GM23248 (cell line): Measurements from ENCODE around the gene MTREX. TPM values are rescaled to one million over a fixed set of nuclear protein-coding genes. Genes with fewer than 3 reads are reported as not detected.
A peak's percentile ranks its signal among the peaks of the same experiment; 100 is the strongest.

Experiments used
- DNase-seq: peaks from one replicate; pipeline ENCODE4 v3.0.0-alpha.2; 2015
- H2AFZ ChIP-seq: fragments of 200-600 bp; sonication (generic); 2 replicates; pipeline ENCODE4 v1.6.1; 2016; ENCODE audit warnings: antibody characterized with exemption
- H3F3A ChIP-seq: fragments of 200-600 bp; sonication (generic); 2 replicates; pipeline ENCODE4 v1.6.1; 2016; ENCODE audit warnings: mild to moderate bottlenecking, antibody characterized with exemption, mixed run types; ENCODE audit not compliant: insufficient read depth
- H3K27ac ChIP-seq: fragments of 200-600 bp; sonication (generic); 2 replicates; pipeline ENCODE4 v1.5.1; 2016; ENCODE audit warnings: mild to moderate bottlenecking
- H3K27me3 ChIP-seq: fragments of 200-600 bp; sonication (generic); replicated peaks from 2 replicates; pipeline ENCODE4 v1.6.1; 2016; ENCODE audit warnings: mild to moderate bottlenecking; ENCODE audit not compliant: insufficient read depth
- H3K36me3 ChIP-seq: fragments of 200-600 bp; sonication (generic); 2 replicates; pipeline ENCODE4 v1.6.1; 2016; ENCODE audit warnings: low read depth, mild to moderate bottlenecking
- H3K4me1 ChIP-seq: fragments of 200-600 bp; sonication (generic); 2 replicates; pipeline ENCODE4 v1.6.1; 2016; ENCODE audit warnings: mild to moderate bottlenecking; ENCODE audit not compliant: insufficient read depth
- H3K4me2 ChIP-seq: fragments of 200-600 bp; sonication (generic); one replicate; pipeline ENCODE4 v1.6.1; 2016; ENCODE audit warnings: mild to moderate bottlenecking; ENCODE audit not compliant: unreplicated experiment
- H3K4me3 ChIP-seq: fragments of 200-600 bp; sonication (generic); 2 replicates; pipeline ENCODE4 v1.5.1; 2016; ENCODE audit warnings: mild to moderate bottlenecking
- H3K79me2 ChIP-seq: fragments of 200-600 bp; sonication (generic); 2 replicates; pipeline ENCODE4 v1.6.1; 2016; ENCODE audit warnings: mild to moderate bottlenecking; ENCODE audit not compliant: insufficient read depth
- H3K9ac ChIP-seq: fragments of 200-600 bp; sonication (generic); 2 replicates; pipeline ENCODE4 v1.6.1; 2016; ENCODE audit warnings: mild to moderate bottlenecking
- H3K9me2 ChIP-seq: fragments of 200-600 bp; sonication (generic); 2 replicates; pipeline ENCODE4 v1.6.1; 2016; ENCODE audit warnings: mixed run types, mild to moderate bottlenecking, moderate library complexity; ENCODE audit not compliant: insufficient read depth
- H3K9me3 ChIP-seq: fragments of 200-600 bp; sonication (generic); one replicate; pipeline ENCODE4 v1.6.1; 2017; ENCODE audit warnings: low read depth
- H4K20me1 ChIP-seq: fragments of 200-600 bp; sonication (generic); 2 replicates; pipeline ENCODE4 v1.6.0; 2016; ENCODE audit not compliant: insufficient read depth
- EZH2 ChIP-seq: fragments of 200-600 bp; sonication (generic); IDR thresholded peaks from 2 replicates; pipeline ENCODE4 v1.6.1; 2018; ENCODE audit warnings: antibody characterized with exemption, mild to moderate bottlenecking; ENCODE audit not compliant: insufficient read depth, poor library complexity, severe bottlenecking
- EZH2phosphoT487 ChIP-seq: fragments of 200-600 bp; sonication (generic); IDR thresholded peaks from 2 replicates; pipeline ENCODE4 v1.6.1; 2018; ENCODE audit warnings: antibody characterized with exemption, moderate library complexity, mild to moderate bottlenecking, low read depth; ENCODE audit not compliant: insufficient read depth
- WGBS, 2 experiments: methylation state at CpG; one replicate each; pipeline ENCODE4 v1.1.6; 2015 to 2017; ENCODE audit warnings: low lambda C conversion rate in 2 of 2, low coverage in 1 of 2; ENCODE audit errors: missing lambda C conversion rate in 2 of 2; 5-methylcytosine and 5-hydroxymethylcytosine counted together
- in situ Hi-C: fragments of 300-500 bp; cut with MboI; formaldehyde crosslinking; loops from 2 replicates; pipeline ENCODE4 v1.15.0; 2020
- polyA plus RNA-seq: library from polyadenylated mRNA; unstranded; fragments of >200 nt; fragmentation: Nextera tagmentation; extraction: Ambion mirVana; gene quantifications from 2 replicates; pipeline ENCODE4 v1.2.1, GENCODE V29; 2016
- total RNA-seq: library from RNA; depleted of rRNA; stranded (reverse); fragments of >200 nt; shearing (Covaris generic); gene quantifications from 2 replicates; pipeline ENCODE4 v1.2.3, GENCODE V29; 2014

The MTREX gene
- total and polyA plus RNA-seq, 2 experiments from 2014 or later, result 26.4 to 41.4 TPM

DNA sequence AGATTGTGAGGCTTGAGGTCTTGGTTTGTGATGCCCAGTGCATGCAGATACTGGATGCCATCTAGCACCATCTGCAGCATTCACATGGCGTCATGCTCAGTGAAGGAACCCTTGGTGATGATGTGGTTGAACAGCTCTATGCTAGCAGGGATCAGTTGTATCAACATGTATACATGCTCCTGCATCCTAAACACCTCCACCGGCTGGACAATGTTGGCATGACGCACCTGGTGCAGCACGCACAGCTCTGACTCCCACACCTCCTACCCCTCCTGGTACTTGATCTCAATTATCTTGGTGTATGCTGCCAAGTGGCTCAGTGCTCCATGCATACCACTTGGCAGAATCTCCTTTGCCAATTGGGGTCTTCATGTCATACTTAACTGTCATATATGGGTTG is 49.1 kb downstream of the MTREX start:
- TF ChIP-seq EZH2, result no peak
- TF ChIP-seq EZH2phosphoT487, result no peak
- Histone ChIP-seq H3K79me2 (no peaks in the 10 kb centered on the region), H2AFZ (no peak overlapping the region), H3K27me3 (no peaks in the 10 kb centered on the region), H3K27ac (no peak overlapping the region), H3K4me1 (no peaks in the 10 kb centered on the region), H3K9me2 (no peaks in the 10 kb centered on the region), H3K9ac (no peak overlapping the region), H3K4me2 (no peak overlapping the region), H3F3A (no peaks in the 10 kb centered on the region), H3K36me3 (peaks cover 33% of the 10 kb centered on the region), H3K4me3 (no peak overlapping the region), H4K20me1 (no peaks in the 10 kb centered on the region), H3K9me3 (no peaks in the 10 kb centered on the region)
- in situ Hi-C loops, result no loop called here
- 97 to 100% methylated on average over 4 of the region's 4 CpGs for WGBS, 2 experiments
- no peak for DNase-seq

DNA sequence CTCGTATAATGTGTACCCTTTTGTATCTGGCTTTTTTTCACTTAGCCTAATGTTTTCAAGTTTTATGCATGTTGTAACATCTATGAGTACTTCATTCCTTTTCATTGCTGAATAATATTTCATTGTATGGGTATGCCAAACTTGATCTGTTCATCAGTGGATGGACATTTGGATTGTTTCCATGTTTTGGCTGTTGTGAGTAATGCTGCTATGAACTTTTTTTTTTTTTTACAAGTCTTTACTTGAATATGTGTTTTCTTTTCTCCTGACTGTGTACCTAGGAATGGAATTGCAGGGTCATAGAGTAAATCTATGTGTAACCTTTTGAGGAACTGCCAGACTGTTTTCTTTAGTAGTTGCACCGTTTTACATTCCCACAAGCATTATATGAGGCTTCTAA is 52.4 kb downstream of the MTREX start:
- peaks cover 7% of the 10 kb centered on the region for H3K4me1 ChIP-seq
- 95 to 96% methylated on average over 2 of the region's 2 CpGs for WGBS, 2 experiments
- in situ Hi-C loops, result no loop called here
- no peaks in the 10 kb centered on the region for H3K9me2 ChIP-seq
- no peaks in the 10 kb centered on the region for H3K27me3 ChIP-seq
- no peak overlapping the region for H3K9ac ChIP-seq
- H2AFZ ChIP-seq, result no peak overlapping the region
- peaks cover 13% of the 10 kb centered on the region; the same call in 1 of the 2 replicates for H3K79me2 ChIP-seq
- no peak overlapping the region for H3K4me3 ChIP-seq
- TF ChIP-seq EZH2 (no peak), EZH2phosphoT487 (no peak)
- H3K9me3 ChIP-seq, result no peaks in the 10 kb centered on the region
- peak; percentile 26 for DNase-seq
- no peaks in the 10 kb centered on the region for H3F3A ChIP-seq
- H3K4me2 ChIP-seq, result no peak overlapping the region
- no peak overlapping the region for H3K27ac ChIP-seq
- no peaks in the 10 kb centered on the region for H4K20me1 ChIP-seq
- peaks cover 21% of the 10 kb centered on the region for H3K36me3 ChIP-seq

DNA sequence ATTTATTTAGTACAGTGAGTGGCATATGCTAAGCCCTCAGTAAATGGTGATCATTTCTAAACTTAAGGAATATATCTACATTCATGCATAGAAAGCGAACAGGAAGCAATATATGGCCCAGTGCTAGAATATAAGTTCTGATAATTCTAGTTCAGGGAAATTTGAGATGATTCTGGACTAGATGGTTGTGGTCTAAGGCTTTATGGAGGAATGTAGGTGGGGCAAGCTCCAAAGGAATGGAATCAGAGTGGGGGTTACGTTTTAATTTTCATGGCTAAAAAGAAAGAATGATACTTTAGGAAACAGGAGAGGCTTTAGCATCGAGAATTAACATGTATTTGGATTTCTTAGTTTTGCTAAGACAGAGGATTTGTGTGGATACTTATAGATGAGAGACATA is 56.1 kb downstream of the MTREX start:
- Histone ChIP-seq H3F3A (no peaks in the 10 kb centered on the region), H3K4me3 (no peak overlapping the region), H3K36me3 (peaks cover 38% of the 10 kb centered on the region), H3K79me2 (peaks cover 13% of the 10 kb centered on the region; the same call in 1 of the 2 replicates), H4K20me1 (no peaks in the 10 kb centered on the region), H3K27ac (no peak overlapping the region), H3K9ac (no peak overlapping the region), H3K9me2 (no peaks in the 10 kb centered on the region), H3K27me3 (no peaks in the 10 kb centered on the region), H3K9me3 (no peaks in the 10 kb centered on the region), H2AFZ (no peak overlapping the region), H3K4me1 (peaks cover 7% of the 10 kb centered on the region), H3K4me2 (no peak overlapping the region)
- in situ Hi-C loops, result no loop called here
- 90 to 95% methylated on average over 3 of the region's 3 CpGs for WGBS, 2 experiments
- TF ChIP-seq EZH2 (no peak), EZH2phosphoT487 (no peak)
- peak; percentile 30 for DNase-seq

DNA sequence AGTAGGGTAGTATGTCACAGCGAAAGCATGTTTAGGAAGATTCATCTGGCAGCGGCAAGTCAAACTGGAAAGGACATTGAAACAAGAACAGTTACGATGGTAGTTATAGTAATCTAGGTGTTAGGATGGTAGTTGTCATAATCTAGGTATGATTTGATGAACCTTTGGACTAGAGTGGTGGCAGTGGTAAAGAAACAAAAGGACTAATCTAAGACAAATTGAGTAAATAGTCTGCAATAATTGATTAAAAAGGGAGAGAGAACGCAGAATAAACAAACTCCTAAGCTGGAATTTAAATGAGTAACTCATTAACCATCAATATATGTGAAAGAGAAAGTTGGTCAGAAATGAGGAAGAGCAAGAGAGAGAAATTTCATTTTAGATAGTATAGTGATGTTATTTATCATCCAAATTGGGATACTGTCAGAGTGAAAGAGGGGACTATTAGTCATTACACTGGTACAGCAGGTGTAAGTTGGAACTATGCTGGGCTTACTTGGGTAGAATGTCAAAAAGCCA is 56.8 kb downstream of the MTREX start:
- 98 to 99% methylated on average over 4 of the region's 4 CpGs for WGBS, 2 experiments
- Histone ChIP-seq H3K79me2 (peaks cover 13% of the 10 kb centered on the region; the same call in 1 of the 2 replicates), H3K27me3 (no peaks in the 10 kb centered on the region), H3K4me3 (no peak overlapping the region), H3K9ac (no peak overlapping the region), H3K4me1 (peaks cover 7% of the 10 kb centered on the region), H3K9me2 (no peaks in the 10 kb centered on the region), H3K36me3 (peaks cover 31% of the 10 kb centered on the region; the same call in 1 of the 2 replicates), H4K20me1 (no peaks in the 10 kb centered on the region), H3K27ac (no peak overlapping the region), H3K4me2 (no peak overlapping the region), H3F3A (no peaks in the 10 kb centered on the region), H2AFZ (no peak overlapping the region), H3K9me3 (no peaks in the 10 kb centered on the region)
- in situ Hi-C loops, result no loop called here
- TF ChIP-seq EZH2phosphoT487 (no peak), EZH2 (no peak)
- no peak for DNase-seq
